HepG2 (cell line): ENCODE results near the gene HS6ST1. TPM values are rescaled to one million over a fixed set of nuclear protein-coding genes. Genes with fewer than 3 reads are reported as not detected.
A peak's percentile ranks its signal among the peaks of the same experiment; 100 is the strongest.

Experiments used
- AGO1 ChIP-seq: fragments of 200-400 bp; formaldehyde crosslinking; IDR thresholded peaks from 2 replicates; pipeline ENCODE4 v1.6.1; 2017; ENCODE audit warnings: mild to moderate bottlenecking, low read depth, low read length, moderate library complexity; ENCODE audit not compliant: poor library complexity, severe bottlenecking
- CBX5 ChIP-seq: sonication (generic); formaldehyde crosslinking; IDR thresholded peaks from 2 replicates; pipeline ENCODE4 v1.4.0; 2020; ENCODE audit warnings: missing genetic modification reagents, borderline replicate concordance
- FOXO1 ChIP-seq: sonication (generic); formaldehyde crosslinking; IDR thresholded peaks from 2 replicates; pipeline ENCODE4 v1.4.0; 2020; ENCODE audit warnings: missing genetic modification reagents
- GLI4 ChIP-seq: sonication (generic); formaldehyde crosslinking; IDR thresholded peaks from 2 replicates; pipeline ENCODE4 v1.5.1; 2020; ENCODE audit warnings: missing genetic modification reagents, mild to moderate bottlenecking, moderate library complexity, borderline replicate concordance
- JUNB ChIP-seq: sonication (generic); formaldehyde crosslinking; IDR thresholded peaks from 2 replicates; pipeline ENCODE4 v1.8.0; 2022; ENCODE audit warnings: missing genetic modification reagents, mild to moderate bottlenecking, borderline replicate concordance
- NR2F2 ChIP-seq: IDR thresholded peaks from 2 replicates; pipeline ENCODE4 v1.6.1; 2012; ENCODE audit warnings: low read depth, inconsistent platforms, borderline replicate concordance
- TBP ChIP-seq: sonication (generic); formaldehyde crosslinking; IDR thresholded peaks from 2 replicates; pipeline ENCODE4 v1.5.0; 2020; ENCODE audit warnings: missing genetic modification reagents
- ZBTB38 ChIP-seq: sonication (generic); formaldehyde crosslinking; IDR thresholded peaks from 2 replicates; pipeline ENCODE4 v1.5.1; 2020; ENCODE audit warnings: mild to moderate bottlenecking, missing genetic modification reagents
- polyA plus RNA-seq, 8 experiments: library from polyadenylated mRNA; depleted of rRNA in 3 of 8; stranded (reverse) in 7 of 8; unstranded in 1 of 8; fragments of >200 nt; fragmentation: Illumina TruSeq in 4 of 8; extraction: Trizol in 4 of 8; gene quantifications; 2 replicates each; pipeline versions ENCODE4 v1.2.1 to v1.2.3, GENCODE V29; 2011 to 2016; ENCODE audit warnings: low read depth in 4 of 8, missing spikeins in 1 of 8, mixed read lengths in 1 of 8; ENCODE audit not compliant: insufficient read depth in 1 of 8
- total RNA-seq, 5 experiments: library from RNA; depleted of rRNA; stranded (reverse); fragments of >200 nt; fragmentation: Illumina TruSeq; extraction: Trizol; gene quantifications; 2 replicates each; pipeline ENCODE4 v1.2.3, GENCODE V29; 2016; ENCODE audit warnings: low read depth in 1 of 5
- TF ChIP-seq, protein P1 (sequence below): sonication (generic); formaldehyde crosslinking; IDR thresholded peaks from 2 replicates; pipeline ENCODE4 v1.8.1; 2023; ENCODE audit warnings: mild to moderate bottlenecking, missing genetic modification reagents
- TF ChIP-seq, protein P2 (sequence below): sonication (generic); formaldehyde crosslinking; IDR thresholded peaks from 2 replicates; pipeline ENCODE4 v1.4.0; 2020; ENCODE audit warnings: missing genetic modification reagents
- TF ChIP-seq, protein P3 (sequence below): sonication (generic); formaldehyde crosslinking; IDR thresholded peaks from 2 replicates; pipeline ENCODE4 v1.4.0; 2020; ENCODE audit warnings: missing genetic modification reagents
- TF ChIP-seq, protein P4 (sequence below): sonication (generic); formaldehyde crosslinking; IDR thresholded peaks from 2 replicates; pipeline ENCODE4 v1.5.0; 2020; ENCODE audit warnings: missing genetic modification reagents
- TF ChIP-seq, protein P5 (sequence below): sonication (generic); formaldehyde crosslinking; IDR thresholded peaks from 2 replicates; pipeline ENCODE4 v1.5.1; 2020; ENCODE audit warnings: mild to moderate bottlenecking, missing genetic modification reagents, moderate library complexity

The HS6ST1 gene
- total and polyA plus RNA-seq, 2 of the 13 experiments (the other 11 are each of a cell fraction or from before 2014, with no cell fraction given), result 34.5 to 84.6 TPM

DNA sequence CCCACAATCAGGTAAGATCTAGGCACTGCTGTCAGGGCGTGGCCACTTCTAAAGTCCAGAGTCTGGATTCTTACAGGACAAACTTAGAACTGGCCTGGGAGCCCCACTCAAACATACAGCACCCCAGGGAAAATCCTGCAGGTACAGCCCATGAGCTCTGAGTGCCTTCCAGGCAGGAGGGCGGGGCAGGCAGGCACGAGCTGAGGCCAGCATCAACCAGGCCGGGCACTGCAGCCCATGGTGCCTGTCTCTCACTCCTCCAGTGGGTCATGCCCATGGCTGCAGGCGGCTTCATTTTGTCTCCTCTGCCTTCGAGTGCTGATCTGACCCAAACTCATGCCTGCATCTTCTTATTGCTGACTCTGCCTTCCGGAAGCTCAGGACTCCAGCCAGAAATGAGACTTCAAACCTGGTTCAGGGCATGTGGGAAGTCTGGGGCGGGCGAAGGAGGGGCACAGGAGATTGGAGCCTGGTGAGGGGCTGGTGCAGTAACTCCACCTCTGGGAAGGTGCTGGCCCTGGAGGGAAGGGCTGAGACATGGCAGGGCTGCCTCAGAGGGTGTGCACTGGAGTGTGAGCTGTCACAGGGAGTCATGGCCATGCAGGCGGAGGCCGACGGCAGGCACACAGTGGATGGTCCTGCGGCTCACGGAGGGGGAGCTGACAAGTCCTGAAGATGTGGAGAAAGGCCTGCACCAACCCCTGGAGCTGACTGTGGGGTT lies 40.5 kb downstream of the HS6ST1 start (continued):
- TF ChIP-seq, protein P1, sequence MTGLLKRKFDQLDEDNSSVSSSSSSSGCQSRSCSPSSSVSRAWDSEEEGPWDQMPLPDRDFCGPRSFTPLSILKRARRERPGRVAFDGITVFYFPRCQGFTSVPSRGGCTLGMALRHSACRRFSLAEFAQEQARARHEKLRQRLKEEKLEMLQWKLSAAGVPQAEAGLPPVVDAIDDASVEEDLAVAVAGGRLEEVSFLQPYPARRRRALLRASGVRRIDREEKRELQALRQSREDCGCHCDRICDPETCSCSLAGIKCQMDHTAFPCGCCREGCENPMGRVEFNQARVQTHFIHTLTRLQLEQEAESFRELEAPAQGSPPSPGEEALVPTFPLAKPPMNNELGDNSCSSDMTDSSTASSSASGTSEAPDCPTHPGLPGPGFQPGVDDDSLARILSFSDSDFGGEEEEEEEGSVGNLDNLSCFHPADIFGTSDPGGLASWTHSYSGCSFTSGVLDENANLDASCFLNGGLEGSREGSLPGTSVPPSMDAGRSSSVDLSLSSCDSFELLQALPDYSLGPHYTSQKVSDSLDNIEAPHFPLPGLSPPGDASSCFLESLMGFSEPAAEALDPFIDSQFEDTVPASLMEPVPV, result no peak
- TF ChIP-seq, protein P2, sequence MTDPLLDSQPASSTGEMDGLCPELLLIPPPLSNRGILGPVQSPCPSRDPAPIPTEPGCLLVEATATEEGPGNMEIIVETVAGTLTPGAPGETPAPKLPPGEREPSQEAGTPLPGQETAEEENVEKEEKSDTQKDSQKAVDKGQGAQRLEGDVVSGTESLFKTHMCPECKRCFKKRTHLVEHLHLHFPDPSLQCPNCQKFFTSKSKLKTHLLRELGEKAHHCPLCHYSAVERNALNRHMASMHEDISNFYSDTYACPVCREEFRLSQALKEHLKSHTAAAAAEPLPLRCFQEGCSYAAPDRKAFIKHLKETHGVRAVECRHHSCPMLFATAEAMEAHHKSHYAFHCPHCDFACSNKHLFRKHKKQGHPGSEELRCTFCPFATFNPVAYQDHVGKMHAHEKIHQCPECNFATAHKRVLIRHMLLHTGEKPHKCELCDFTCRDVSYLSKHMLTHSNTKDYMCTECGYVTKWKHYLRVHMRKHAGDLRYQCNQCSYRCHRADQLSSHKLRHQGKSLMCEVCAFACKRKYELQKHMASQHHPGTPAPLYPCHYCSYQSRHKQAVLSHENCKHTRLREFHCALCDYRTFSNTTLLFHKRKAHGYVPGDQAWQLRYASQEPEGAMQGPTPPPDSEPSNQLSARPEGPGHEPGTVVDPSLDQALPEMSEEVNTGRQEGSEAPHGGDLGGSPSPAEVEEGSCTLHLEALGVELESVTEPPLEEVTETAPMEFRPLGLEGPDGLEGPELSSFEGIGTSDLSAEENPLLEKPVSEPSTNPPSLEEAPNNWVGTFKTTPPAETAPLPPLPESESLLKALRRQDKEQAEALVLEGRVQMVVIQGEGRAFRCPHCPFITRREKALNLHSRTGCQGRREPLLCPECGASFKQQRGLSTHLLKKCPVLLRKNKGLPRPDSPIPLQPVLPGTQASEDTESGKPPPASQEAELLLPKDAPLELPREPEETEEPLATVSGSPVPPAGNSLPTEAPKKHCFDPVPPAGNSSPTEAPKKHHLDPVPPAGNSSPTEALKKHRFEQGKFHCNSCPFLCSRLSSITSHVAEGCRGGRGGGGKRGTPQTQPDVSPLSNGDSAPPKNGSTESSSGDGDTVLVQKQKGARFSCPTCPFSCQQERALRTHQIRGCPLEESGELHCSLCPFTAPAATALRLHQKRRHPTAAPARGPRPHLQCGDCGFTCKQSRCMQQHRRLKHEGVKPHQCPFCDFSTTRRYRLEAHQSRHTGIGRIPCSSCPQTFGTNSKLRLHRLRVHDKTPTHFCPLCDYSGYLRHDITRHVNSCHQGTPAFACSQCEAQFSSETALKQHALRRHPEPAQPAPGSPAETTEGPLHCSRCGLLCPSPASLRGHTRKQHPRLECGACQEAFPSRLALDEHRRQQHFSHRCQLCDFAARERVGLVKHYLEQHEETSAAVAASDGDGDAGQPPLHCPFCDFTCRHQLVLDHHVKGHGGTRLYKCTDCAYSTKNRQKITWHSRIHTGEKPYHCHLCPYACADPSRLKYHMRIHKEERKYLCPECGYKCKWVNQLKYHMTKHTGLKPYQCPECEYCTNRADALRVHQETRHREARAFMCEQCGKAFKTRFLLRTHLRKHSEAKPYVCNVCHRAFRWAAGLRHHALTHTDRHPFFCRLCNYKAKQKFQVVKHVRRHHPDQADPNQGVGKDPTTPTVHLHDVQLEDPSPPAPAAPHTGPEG (CRISPR knock-in tag), result no peak
- TF ChIP-seq AGO1, result no peak
- TF ChIP-seq, protein P3, sequence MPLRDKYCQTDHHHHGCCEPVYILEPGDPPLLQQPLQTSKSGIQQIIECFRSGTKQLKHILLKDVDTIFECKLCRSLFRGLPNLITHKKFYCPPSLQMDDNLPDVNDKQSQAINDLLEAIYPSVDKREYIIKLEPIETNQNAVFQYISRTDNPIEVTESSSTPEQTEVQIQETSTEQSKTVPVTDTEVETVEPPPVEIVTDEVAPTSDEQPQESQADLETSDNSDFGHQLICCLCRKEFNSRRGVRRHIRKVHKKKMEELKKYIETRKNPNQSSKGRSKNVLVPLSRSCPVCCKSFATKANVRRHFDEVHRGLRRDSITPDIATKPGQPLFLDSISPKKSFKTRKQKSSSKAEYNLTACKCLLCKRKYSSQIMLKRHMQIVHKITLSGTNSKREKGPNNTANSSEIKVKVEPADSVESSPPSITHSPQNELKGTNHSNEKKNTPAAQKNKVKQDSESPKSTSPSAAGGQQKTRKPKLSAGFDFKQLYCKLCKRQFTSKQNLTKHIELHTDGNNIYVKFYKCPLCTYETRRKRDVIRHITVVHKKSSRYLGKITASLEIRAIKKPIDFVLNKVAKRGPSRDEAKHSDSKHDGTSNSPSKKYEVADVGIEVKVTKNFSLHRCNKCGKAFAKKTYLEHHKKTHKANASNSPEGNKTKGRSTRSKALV (CRISPR knock-in tag), result no peak
- no peak for TF ChIP-seq CBX5 (CRISPR knock-in tag)
- TF ChIP-seq JUNB, result no peak
- no peak for TF ChIP-seq TBP (CRISPR knock-in tag)
- no peak for TF ChIP-seq GLI4 (CRISPR knock-in tag)
- TF ChIP-seq FOXO1, result no peak
- TF ChIP-seq, protein P4, sequence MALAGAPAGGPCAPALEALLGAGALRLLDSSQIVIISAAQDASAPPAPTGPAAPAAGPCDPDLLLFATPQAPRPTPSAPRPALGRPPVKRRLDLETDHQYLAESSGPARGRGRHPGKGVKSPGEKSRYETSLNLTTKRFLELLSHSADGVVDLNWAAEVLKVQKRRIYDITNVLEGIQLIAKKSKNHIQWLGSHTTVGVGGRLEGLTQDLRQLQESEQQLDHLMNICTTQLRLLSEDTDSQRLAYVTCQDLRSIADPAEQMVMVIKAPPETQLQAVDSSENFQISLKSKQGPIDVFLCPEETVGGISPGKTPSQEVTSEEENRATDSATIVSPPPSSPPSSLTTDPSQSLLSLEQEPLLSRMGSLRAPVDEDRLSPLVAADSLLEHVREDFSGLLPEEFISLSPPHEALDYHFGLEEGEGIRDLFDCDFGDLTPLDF (CRISPR knock-in tag), result no peak
- TF ChIP-seq, protein P5, sequence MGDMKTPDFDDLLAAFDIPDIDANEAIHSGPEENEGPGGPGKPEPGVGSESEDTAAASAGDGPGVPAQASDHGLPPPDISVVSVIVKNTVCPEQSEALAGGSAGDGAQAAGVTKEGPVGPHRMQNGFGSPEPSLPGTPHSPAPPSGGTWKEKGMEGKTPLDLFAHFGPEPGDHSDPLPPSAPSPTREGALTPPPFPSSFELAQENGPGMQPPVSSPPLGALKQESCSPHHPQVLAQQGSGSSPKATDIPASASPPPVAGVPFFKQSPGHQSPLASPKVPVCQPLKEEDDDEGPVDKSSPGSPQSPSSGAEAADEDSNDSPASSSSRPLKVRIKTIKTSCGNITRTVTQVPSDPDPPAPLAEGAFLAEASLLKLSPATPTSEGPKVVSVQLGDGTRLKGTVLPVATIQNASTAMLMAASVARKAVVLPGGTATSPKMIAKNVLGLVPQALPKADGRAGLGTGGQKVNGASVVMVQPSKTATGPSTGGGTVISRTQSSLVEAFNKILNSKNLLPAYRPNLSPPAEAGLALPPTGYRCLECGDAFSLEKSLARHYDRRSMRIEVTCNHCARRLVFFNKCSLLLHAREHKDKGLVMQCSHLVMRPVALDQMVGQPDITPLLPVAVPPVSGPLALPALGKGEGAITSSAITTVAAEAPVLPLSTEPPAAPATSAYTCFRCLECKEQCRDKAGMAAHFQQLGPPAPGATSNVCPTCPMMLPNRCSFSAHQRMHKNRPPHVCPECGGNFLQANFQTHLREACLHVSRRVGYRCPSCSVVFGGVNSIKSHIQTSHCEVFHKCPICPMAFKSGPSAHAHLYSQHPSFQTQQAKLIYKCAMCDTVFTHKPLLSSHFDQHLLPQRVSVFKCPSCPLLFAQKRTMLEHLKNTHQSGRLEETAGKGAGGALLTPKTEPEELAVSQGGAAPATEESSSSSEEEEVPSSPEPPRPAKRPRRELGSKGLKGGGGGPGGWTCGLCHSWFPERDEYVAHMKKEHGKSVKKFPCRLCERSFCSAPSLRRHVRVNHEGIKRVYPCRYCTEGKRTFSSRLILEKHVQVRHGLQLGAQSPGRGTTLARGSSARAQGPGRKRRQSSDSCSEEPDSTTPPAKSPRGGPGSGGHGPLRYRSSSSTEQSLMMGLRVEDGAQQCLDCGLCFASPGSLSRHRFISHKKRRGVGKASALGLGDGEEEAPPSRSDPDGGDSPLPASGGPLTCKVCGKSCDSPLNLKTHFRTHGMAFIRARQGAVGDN (CRISPR knock-in tag), result peak; percentile 30
- peak; percentile 37; the same call in 1 of the 2 replicates for TF ChIP-seq ZBTB38 (CRISPR knock-in tag)
- TF ChIP-seq NR2F2, result no peak
